ENCODE data around the gene ARRDC3. TPM values are rescaled to one million over a fixed set of nuclear protein-coding genes. Genes with fewer than 3 reads are reported as not detected.

The ARRDC3 gene
- total and polyA plus RNA-seq, 11 donors: 3.3 to 53.6 (median 8.9) TPM

GRCh38 chr5:91418158-91418557 lies 35.0 kb upstream of the ARRDC3 start:
- intact Hi-C loops (cut with DNase I): loop anchor here in 9 of 10 donors (2.0 to 10.0 kb wide), 8 partner anchors 317 to 551 kb away; no protein-coding TSS in a partner anchor
- ATAC-seq: no peak
- no peaks in the 10 kb centered on the region for H3K36me3 ChIP-seq
- no peak overlapping the region for H3K27ac ChIP-seq
- no peak for DNase-seq
- H3K4me1 ChIP-seq: no peaks in the 10 kb centered on the region
- H3K27me3 ChIP-seq: no peaks in the 10 kb centered on the region
- H3K4me3 ChIP-seq: no peak overlapping the region
- TF ChIP-seq, protein P1, sequence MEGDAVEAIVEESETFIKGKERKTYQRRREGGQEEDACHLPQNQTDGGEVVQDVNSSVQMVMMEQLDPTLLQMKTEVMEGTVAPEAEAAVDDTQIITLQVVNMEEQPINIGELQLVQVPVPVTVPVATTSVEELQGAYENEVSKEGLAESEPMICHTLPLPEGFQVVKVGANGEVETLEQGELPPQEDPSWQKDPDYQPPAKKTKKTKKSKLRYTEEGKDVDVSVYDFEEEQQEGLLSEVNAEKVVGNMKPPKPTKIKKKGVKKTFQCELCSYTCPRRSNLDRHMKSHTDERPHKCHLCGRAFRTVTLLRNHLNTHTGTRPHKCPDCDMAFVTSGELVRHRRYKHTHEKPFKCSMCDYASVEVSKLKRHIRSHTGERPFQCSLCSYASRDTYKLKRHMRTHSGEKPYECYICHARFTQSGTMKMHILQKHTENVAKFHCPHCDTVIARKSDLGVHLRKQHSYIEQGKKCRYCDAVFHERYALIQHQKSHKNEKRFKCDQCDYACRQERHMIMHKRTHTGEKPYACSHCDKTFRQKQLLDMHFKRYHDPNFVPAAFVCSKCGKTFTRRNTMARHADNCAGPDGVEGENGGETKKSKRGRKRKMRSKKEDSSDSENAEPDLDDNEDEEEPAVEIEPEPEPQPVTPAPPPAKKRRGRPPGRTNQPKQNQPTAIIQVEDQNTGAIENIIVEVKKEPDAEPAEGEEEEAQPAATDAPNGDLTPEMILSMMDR (IDR thresholded peaks at IDR 0.05): no peak
- TF ChIP-seq POLR2A (IDR thresholded peaks at IDR 0.05): no peak
- peaks cover 0 to 3% (median 0%) of the 10 kb centered on the region in 12 donors for H3K9me3 ChIP-seq

DNA sequence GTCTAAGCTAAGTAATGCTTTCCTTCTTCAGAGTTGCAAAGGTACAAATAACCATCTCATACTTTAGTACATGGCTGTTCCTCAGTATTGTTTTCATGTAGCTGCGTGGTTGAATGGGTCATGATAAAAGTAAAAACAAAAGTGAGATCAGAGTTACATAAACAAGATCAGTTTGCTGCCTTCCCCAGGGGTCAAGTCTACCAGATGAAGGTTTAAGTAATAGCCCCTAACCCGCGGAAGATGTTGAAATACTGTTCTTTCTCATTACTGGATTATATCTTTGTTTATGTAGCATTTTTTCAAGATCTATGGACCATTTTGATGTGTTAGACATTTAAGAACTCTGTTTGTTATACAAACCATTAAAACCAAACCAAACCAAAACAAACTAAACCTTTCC lies 34.1 kb upstream of the ARRDC3 start:
- Histone ChIP-seq H3K4me1 (no peaks in the 10 kb centered on the region), H3K36me3 (no peaks in the 10 kb centered on the region), H3K9me3 (peaks cover 0 to 3% (median 0%) of the 10 kb centered on the region in 12 donors), H3K27ac (no peak overlapping the region), H3K4me3 (no peak overlapping the region), H3K27me3 (no peaks in the 10 kb centered on the region)
- 76 to 88% (median 86%) methylated on average over 3 of the region's 3 CpGs for WGBS, 4 donors
- no peak for TF ChIP-seq POLR2A (IDR thresholded peaks at IDR 0.05)
- TF ChIP-seq, protein P1 (IDR thresholded peaks at IDR 0.05): no peak
- DNase-seq (no peak), ATAC-seq (no peak)
- intact Hi-C loops (cut with DNase I): loop anchor here in 5 of 10 donors (2.0 to 10.0 kb wide), 5 partner anchors 322 to 550 kb away; no protein-coding TSS in a partner anchor

- ATAC-seq (no peak), DNase-seq (no peak)
- H3K36me3 ChIP-seq: no peaks in the 10 kb centered on the region
- H3K9me3 ChIP-seq: peaks cover 0 to 3% (median 0%) of the 10 kb centered on the region in 12 donors
- no peak overlapping the region for H3K27ac ChIP-seq
- TF ChIP-seq, protein P1 (IDR thresholded peaks at IDR 0.05): no peak
- TF ChIP-seq POLR2A (IDR thresholded peaks at IDR 0.05): no peak
- intact Hi-C loops (cut with DNase I): loop anchor here in 5 of 10 donors (2.0 to 10.0 kb wide), 5 partner anchors 322 to 549 kb away; no protein-coding TSS in a partner anchor
- H3K4me1 ChIP-seq: no peaks in the 10 kb centered on the region
- no peak overlapping the region for H3K4me3 ChIP-seq
- WGBS, 4 donors: 91 to 98% (median 95%) methylated on average over 2 of the region's 2 CpGs
- no peaks in the 10 kb centered on the region for H3K27me3 ChIP-seq
These were observed 33.4 kb upstream of the ARRDC3 start for GRCh38 chr5:91416491-91416890.

DNA sequence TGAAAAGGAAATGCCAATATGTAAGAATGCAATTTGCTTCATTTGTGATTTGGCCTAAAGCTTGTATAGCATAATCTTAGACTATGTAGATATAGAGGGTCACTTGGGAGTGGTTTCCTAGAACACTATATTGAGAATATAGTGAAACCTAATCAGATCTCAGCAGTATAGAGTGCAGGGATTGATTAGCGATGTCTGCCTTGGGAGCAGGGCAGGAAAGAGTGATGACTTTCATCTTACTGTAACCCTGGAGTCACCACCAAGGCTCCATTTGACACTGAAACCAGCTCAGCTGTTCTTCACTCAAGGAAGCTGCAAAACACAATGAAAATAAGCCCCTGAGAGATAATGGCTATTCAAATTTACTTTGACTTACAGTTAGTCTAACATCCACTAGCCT lies 26.2 kb upstream of the ARRDC3 start:
- DNase-seq (no peak), ATAC-seq (no peak)
- Histone ChIP-seq H3K4me3 (no peak overlapping the region), H3K9me3 (no peaks in the 10 kb centered on the region), H3K27me3 (no peaks in the 10 kb centered on the region), H3K27ac (no peak overlapping the region), H3K36me3 (no peaks in the 10 kb centered on the region), H3K4me1 (no peaks in the 10 kb centered on the region)
- intact Hi-C loops (cut with DNase I): no loop called here
- TF ChIP-seq POLR2A (IDR thresholded peaks at IDR 0.05): no peak
- TF ChIP-seq, protein P1 (IDR thresholded peaks at IDR 0.05): no peak
- 95 to 100% (median 97%) methylated on average over 1 of the region's 1 CpG for WGBS, 4 donors

Data from heart left ventricle (tissue), 16 donors.